HCT116 (cell line): ENCODE data around the gene ARFIP2.
"Not testable (repeated sequence)": the region's sequence is repeated elsewhere in the genome, so short reads cannot be mapped to it uniquely, and the experiment has no call there.

Source experiments
- CEBPB ChIP-seq: IDR thresholded peaks from 2 replicates; pipeline ENCODE4 v1.6.1; 2012; ENCODE audit warnings: low read depth
- EZH2 ChIP-seq: fragments of 200-600 bp; sonication (generic); IDR thresholded peaks from 2 replicates; pipeline ENCODE4 v1.6.1; 2017; ENCODE audit warnings: antibody characterized with exemption, mixed run types
- EZH2phosphoT487 ChIP-seq: fragments of 200-600 bp; IDR thresholded peaks from 2 replicates; pipeline ENCODE4 v1.6.1; 2018; ENCODE audit warnings: antibody characterized with exemption, borderline replicate concordance
- POLR2A ChIP-seq: IDR thresholded peaks from 2 replicates; pipeline ENCODE4 v1.7.0; 2011; ENCODE audit warnings: borderline replicate concordance; ENCODE audit not compliant: insufficient read depth, insufficient read length; ENCODE audit errors: extremely low read depth
- POLR2AphosphoS5 ChIP-seq: IDR thresholded peaks from 2 replicates; pipeline ENCODE4 v1.6.1; 2011; ENCODE audit warnings: mild to moderate bottlenecking, low read depth, low read length, moderate library complexity
- RAD21 ChIP-seq: IDR thresholded peaks from 2 replicates; pipeline ENCODE4 v1.6.1; 2012; ENCODE audit warnings: low read depth, mild to moderate bottlenecking
- SRF ChIP-seq: IDR thresholded peaks from 2 replicates; pipeline ENCODE4 v1.6.1; 2012; ENCODE audit warnings: low read depth
- ZFX ChIP-seq: fragments of 450-650 bp; IDR thresholded peaks from 2 replicates; pipeline ENCODE4 v1.6.1; 2017
- ZNF274 ChIP-seq: fragments of 200-500 bp; sonication (Bioruptor generic); IDR thresholded peaks from 2 replicates; pipeline ENCODE4 v1.6.1; 2014; ENCODE audit warnings: mild to moderate bottlenecking, low read depth, low read length, inconsistent platforms
- TF ChIP-seq, protein P1 (sequence below), 3 experiments: fragments of 200-600 bp in 1 of 3; sonication (generic) in 1 of 3; IDR thresholded peaks in 2 of 3; conservative IDR thresholded peaks in 1 of 3; 2 replicates each; pipeline ENCODE4 v1.5.1; 2012 to 2017; ENCODE audit warnings: low read depth in 2 of 3, low read length in 2 of 3, antibody characterized with exemption in 1 of 3, borderline replicate concordance in 1 of 3, control low read depth in 1 of 3, mild to moderate bottlenecking in 1 of 3, mixed read lengths in 1 of 3, mixed run types in 1 of 3, moderate library complexity in 1 of 3; ENCODE audit not compliant: insufficient read depth in 1 of 3
- TF ChIP-seq, protein P2 (sequence below): IDR thresholded peaks from 2 replicates; pipeline ENCODE4 v1.6.1; 2011; ENCODE audit warnings: mild to moderate bottlenecking, low read length, moderate library complexity; ENCODE audit not compliant: insufficient replicate concordance; ENCODE audit errors: extremely low read depth
- TF ChIP-seq, protein P3 (sequence below): IDR thresholded peaks from 2 replicates; pipeline ENCODE4 v1.6.1; 2012
- TF ChIP-seq, protein P4 (sequence below): IDR thresholded peaks from 2 replicates; pipeline ENCODE4 v1.6.1; 2012; ENCODE audit warnings: low read depth

DNA sequence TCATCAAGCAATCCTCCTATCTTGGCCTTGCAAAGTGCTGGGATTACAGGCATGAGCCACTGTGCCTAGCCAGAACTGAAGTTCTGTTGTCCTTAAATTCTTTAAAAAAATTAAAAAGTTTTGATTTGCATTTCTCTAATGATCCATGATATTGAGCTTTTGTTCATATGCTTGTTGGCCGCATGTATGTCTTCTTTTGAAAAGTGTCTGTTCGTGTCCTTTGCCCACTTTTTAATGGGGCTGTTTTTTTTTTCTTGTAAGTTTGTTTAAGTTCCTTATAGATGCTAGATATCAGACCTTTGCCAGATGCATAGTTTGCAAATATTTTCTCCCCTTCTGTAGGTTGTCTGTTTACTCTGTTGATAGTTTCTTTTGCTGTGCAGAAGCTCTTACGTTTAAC lies 40.8 kb upstream of the ARFIP2 start:
- TF ChIP-seq, protein P1, sequence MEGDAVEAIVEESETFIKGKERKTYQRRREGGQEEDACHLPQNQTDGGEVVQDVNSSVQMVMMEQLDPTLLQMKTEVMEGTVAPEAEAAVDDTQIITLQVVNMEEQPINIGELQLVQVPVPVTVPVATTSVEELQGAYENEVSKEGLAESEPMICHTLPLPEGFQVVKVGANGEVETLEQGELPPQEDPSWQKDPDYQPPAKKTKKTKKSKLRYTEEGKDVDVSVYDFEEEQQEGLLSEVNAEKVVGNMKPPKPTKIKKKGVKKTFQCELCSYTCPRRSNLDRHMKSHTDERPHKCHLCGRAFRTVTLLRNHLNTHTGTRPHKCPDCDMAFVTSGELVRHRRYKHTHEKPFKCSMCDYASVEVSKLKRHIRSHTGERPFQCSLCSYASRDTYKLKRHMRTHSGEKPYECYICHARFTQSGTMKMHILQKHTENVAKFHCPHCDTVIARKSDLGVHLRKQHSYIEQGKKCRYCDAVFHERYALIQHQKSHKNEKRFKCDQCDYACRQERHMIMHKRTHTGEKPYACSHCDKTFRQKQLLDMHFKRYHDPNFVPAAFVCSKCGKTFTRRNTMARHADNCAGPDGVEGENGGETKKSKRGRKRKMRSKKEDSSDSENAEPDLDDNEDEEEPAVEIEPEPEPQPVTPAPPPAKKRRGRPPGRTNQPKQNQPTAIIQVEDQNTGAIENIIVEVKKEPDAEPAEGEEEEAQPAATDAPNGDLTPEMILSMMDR (IDR thresholded peaks at IDR 0.05 in 2 of 3, conservative IDR thresholded peaks at IDR 0.05 in 1 of 3; ENCODE audit: borderline replicate concordance in 1 of 3, insufficient read depth in 1 of 3, low read depth in 2 of 3, low read length in 2 of 3): not testable (repeated sequence)
- not testable (repeated sequence) for TF ChIP-seq POLR2AphosphoS5, CEBPB, EZH2phosphoT487, EZH2, POLR2A, ZNF274, SRF, ZFX, RAD21
- TF ChIP-seq, protein P2, sequence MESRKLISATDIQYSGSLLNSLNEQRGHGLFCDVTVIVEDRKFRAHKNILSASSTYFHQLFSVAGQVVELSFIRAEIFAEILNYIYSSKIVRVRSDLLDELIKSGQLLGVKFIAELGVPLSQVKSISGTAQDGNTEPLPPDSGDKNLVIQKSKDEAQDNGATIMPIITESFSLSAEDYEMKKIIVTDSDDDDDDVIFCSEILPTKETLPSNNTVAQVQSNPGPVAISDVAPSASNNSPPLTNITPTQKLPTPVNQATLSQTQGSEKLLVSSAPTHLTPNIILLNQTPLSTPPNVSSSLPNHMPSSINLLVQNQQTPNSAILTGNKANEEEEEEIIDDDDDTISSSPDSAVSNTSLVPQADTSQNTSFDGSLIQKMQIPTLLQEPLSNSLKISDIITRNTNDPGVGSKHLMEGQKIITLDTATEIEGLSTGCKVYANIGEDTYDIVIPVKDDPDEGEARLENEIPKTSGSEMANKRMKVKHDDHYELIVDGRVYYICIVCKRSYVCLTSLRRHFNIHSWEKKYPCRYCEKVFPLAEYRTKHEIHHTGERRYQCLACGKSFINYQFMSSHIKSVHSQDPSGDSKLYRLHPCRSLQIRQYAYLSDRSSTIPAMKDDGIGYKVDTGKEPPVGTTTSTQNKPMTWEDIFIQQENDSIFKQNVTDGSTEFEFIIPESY: not testable (repeated sequence)
- TF ChIP-seq, protein P3, sequence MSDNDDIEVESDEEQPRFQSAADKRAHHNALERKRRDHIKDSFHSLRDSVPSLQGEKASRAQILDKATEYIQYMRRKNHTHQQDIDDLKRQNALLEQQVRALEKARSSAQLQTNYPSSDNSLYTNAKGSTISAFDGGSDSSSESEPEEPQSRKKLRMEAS: not testable (repeated sequence)
- TF ChIP-seq, protein P4, sequence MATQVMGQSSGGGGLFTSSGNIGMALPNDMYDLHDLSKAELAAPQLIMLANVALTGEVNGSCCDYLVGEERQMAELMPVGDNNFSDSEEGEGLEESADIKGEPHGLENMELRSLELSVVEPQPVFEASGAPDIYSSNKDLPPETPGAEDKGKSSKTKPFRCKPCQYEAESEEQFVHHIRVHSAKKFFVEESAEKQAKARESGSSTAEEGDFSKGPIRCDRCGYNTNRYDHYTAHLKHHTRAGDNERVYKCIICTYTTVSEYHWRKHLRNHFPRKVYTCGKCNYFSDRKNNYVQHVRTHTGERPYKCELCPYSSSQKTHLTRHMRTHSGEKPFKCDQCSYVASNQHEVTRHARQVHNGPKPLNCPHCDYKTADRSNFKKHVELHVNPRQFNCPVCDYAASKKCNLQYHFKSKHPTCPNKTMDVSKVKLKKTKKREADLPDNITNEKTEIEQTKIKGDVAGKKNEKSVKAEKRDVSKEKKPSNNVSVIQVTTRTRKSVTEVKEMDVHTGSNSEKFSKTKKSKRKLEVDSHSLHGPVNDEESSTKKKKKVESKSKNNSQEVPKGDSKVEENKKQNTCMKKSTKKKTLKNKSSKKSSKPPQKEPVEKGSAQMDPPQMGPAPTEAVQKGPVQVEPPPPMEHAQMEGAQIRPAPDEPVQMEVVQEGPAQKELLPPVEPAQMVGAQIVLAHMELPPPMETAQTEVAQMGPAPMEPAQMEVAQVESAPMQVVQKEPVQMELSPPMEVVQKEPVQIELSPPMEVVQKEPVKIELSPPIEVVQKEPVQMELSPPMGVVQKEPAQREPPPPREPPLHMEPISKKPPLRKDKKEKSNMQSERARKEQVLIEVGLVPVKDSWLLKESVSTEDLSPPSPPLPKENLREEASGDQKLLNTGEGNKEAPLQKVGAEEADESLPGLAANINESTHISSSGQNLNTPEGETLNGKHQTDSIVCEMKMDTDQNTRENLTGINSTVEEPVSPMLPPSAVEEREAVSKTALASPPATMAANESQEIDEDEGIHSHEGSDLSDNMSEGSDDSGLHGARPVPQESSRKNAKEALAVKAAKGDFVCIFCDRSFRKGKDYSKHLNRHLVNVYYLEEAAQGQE: not testable (repeated sequence)
